DND-41 (cell line): ENCODE data around the gene BLOC1S6.

Source experiments
- EZH2 ChIP-seq: IDR thresholded peaks from 3 replicates; pipeline ENCODE4 v1.6.1; 2012; ENCODE audit warnings: borderline replicate concordance, low read depth, mild to moderate bottlenecking, moderate library complexity, low read length, inconsistent platforms; ENCODE audit not compliant: severe bottlenecking
- TF ChIP-seq, protein P1 (sequence below): IDR thresholded peaks from 2 replicates; pipeline ENCODE4 v1.5.1; 2012; ENCODE audit warnings: borderline replicate concordance, low read length, moderate library complexity, mild to moderate bottlenecking; ENCODE audit not compliant: poor library complexity, severe bottlenecking; ENCODE audit errors: extremely low read depth

DNA sequence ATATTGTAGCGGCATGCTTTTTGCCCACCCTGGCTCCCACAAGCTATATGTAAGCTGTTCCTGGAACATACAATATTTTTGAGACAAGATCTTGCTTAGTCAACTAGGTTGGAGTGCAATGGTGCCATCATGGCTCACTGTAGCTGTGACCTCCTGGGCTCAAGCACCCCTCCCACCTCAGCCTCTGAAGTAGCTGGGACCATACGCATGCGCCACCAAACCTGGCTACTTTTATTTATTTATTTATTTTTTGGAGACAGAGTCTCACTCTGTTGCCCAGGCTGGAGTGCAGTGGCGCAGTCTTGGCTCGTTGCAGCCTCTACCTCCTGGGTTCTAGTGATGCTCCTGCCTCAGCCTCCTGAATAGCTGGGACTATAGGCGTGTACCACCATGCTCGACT lies 41.0 kb downstream of the BLOC1S6 start:
- TF ChIP-seq, protein P1, sequence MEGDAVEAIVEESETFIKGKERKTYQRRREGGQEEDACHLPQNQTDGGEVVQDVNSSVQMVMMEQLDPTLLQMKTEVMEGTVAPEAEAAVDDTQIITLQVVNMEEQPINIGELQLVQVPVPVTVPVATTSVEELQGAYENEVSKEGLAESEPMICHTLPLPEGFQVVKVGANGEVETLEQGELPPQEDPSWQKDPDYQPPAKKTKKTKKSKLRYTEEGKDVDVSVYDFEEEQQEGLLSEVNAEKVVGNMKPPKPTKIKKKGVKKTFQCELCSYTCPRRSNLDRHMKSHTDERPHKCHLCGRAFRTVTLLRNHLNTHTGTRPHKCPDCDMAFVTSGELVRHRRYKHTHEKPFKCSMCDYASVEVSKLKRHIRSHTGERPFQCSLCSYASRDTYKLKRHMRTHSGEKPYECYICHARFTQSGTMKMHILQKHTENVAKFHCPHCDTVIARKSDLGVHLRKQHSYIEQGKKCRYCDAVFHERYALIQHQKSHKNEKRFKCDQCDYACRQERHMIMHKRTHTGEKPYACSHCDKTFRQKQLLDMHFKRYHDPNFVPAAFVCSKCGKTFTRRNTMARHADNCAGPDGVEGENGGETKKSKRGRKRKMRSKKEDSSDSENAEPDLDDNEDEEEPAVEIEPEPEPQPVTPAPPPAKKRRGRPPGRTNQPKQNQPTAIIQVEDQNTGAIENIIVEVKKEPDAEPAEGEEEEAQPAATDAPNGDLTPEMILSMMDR, result no peak
- no peak for TF ChIP-seq EZH2
